NCI-H748 (cell line): ENCODE results near the gene SGIP1.
"Not testable (repeated sequence)": the region's sequence is repeated elsewhere in the genome, so short reads cannot be mapped to it uniquely, and the experiment has no call there.

Experiments used
- DNase-seq: peaks from one replicate; lab custom pipeline; 2025; ENCODE audit not compliant: unreplicated experiment; lab: John Stamatoyannopoulos, UW

SGIP1 gene

GRCh38 chr1:66552287-66552686 lies 18.3 kb downstream of the SGIP1 start:
- no peak for DNase-seq

GRCh38 chr1:66552829-66553228 lies 18.9 kb downstream of the SGIP1 start:
- DNase-seq, result no peak

- DNase-seq, result no peak
These were observed 19.9 kb downstream of the SGIP1 start for GRCh38 chr1:66553846-66554245.

GRCh38 chr1:66556161-66556611 lies 22.2 kb downstream of the SGIP1 start:
- no peak for DNase-seq

- no peak for DNase-seq
These were observed 23.2 kb downstream of the SGIP1 start for GRCh38 chr1:66557157-66557556.

- no peak for DNase-seq
These were observed 25.6 kb downstream of the SGIP1 start for GRCh38 chr1:66559517-66559916.

- DNase-seq, result no peak
These were observed 28.6 kb downstream of the SGIP1 start for GRCh38 chr1:66562561-66562960.

GRCh38 chr1:66563094-66563800 lies 29.3 kb downstream of the SGIP1 start:
- DNase-seq, result no peak

- DNase-seq, result no peak
These were observed 30.1 kb downstream of the SGIP1 start for GRCh38 chr1:66563941-66564630.

- DNase-seq, result no peak
These were observed 36.2 kb downstream of the SGIP1 start for GRCh38 chr1:66570196-66570595.

- DNase-seq, result no peak
These were observed 37.8 kb downstream of the SGIP1 start for GRCh38 chr1:66571789-66572188.

GRCh38 chr1:66575739-66576138 lies 41.8 kb downstream of the SGIP1 start:
- DNase-seq, result no peak

GRCh38 chr1:66576645-66577044 lies 42.7 kb downstream of the SGIP1 start:
- DNase-seq, result no peak

- DNase-seq, result no peak
These were observed 44.9 kb downstream of the SGIP1 start for GRCh38 chr1:66578841-66579240.

GRCh38 chr1:66580081-66580480 lies 46.1 kb downstream of the SGIP1 start:
- DNase-seq, result no peak

GRCh38 chr1:66583021-66583420 lies 49.1 kb downstream of the SGIP1 start:
- DNase-seq, result no peak

GRCh38 chr1:66585002-66585401 lies 51.0 kb downstream of the SGIP1 start:
- no peak for DNase-seq

- DNase-seq, result no peak
These were observed 55.4 kb downstream of the SGIP1 start for GRCh38 chr1:66589326-66589725.

GRCh38 chr1:66592106-66592507 lies 58.2 kb downstream of the SGIP1 start:
- DNase-seq, result not testable (repeated sequence)

GRCh38 chr1:66596191-66596590 lies 62.2 kb downstream of the SGIP1 start:
- no peak for DNase-seq

- DNase-seq, result no peak
These were observed 63.5 kb downstream of the SGIP1 start for GRCh38 chr1:66597500-66597899.

- no peak for DNase-seq
These were observed 64.7 kb downstream of the SGIP1 start for GRCh38 chr1:66598670-66599069.

GRCh38 chr1:66599346-66599745 lies 65.4 kb downstream of the SGIP1 start:
- no peak for DNase-seq
